Measurements from ENCODE around the gene TSEN2.
"Not testable (repeated sequence)": the region's sequence is repeated elsewhere in the genome, so short reads cannot be mapped to it uniquely, and the experiment has no call there.

Gene TSEN2

GRCh38 chr3:12472796-12473195 lies 11.5 kb upstream of the TSEN2 start:
- DNase-seq: no peak

GRCh38 chr3:12473511-12473910 lies 10.8 kb upstream of the TSEN2 start:
- no peak for DNase-seq

GRCh38 chr3:12476238-12476897 lies 7.9 kb upstream of the TSEN2 start:
- no peak for DNase-seq

- DNase-seq: no peak
These were observed 7.0 kb upstream of the TSEN2 start for GRCh38 chr3:12477256-12477655.

- no peak for DNase-seq
These were observed 6.0 kb upstream of the TSEN2 start for GRCh38 chr3:12478326-12478725.

- DNase-seq: not testable (repeated sequence)
These were observed 5.1 kb upstream of the TSEN2 start for GRCh38 chr3:12479198-12479597.

- peak; percentile 30 for DNase-seq
These were observed 4.3 kb upstream of the TSEN2 start for GRCh38 chr3:12479919-12480427.

- DNase-seq: peak; percentile 23
These were observed 870 bp upstream of the TSEN2 start for GRCh38 chr3:12483410-12483809.

GRCh38 chr3:12483872-12484197 lies 445 bp upstream of the TSEN2 start:
- DNase-seq: peak; percentile 75

GRCh38 chr3:12484983-12485327 lies 675 bp downstream of the TSEN2 start:
- DNase-seq: peak; percentile 16

- no peak for DNase-seq
These were observed 1.7 kb downstream of the TSEN2 start for GRCh38 chr3:12486001-12486400.

- no peak for DNase-seq
These were observed 2.6 kb downstream of the TSEN2 start for GRCh38 chr3:12486916-12487315.

GRCh38 chr3:12487336-12487735 lies 3.1 kb downstream of the TSEN2 start:
- DNase-seq: no peak

- DNase-seq: no peak
These were observed 3.5 kb downstream of the TSEN2 start for GRCh38 chr3:12487786-12488185.

- no peak for DNase-seq
These were observed 5.1 kb downstream of the TSEN2 start for GRCh38 chr3:12489368-12489767.

GRCh38 chr3:12489832-12490231 lies 5.6 kb downstream of the TSEN2 start:
- DNase-seq: no peak

- no peak for DNase-seq
These were observed 6.3 kb downstream of the TSEN2 start for GRCh38 chr3:12490547-12490946.

- no peak for DNase-seq
These were observed 11.6 kb downstream of the TSEN2 start for GRCh38 chr3:12495749-12496452.

- DNase-seq: no peak
These were observed 12.1 kb downstream of the TSEN2 start for GRCh38 chr3:12496453-12496761.

GRCh38 chr3:12499474-12499873 lies 15.2 kb downstream of the TSEN2 start:
- no peak for DNase-seq

GRCh38 chr3:12501360-12502020 lies 17.2 kb downstream of the TSEN2 start:
- no peak for DNase-seq

GRCh38 chr3:12503126-12503957 lies 19.1 kb downstream of the TSEN2 start:
- DNase-seq: no peak

- no peak for DNase-seq
These were observed 22.0 kb downstream of the TSEN2 start for GRCh38 chr3:12506201-12506709.
